Caco-2 (cell line): ENCODE measurements around the gene OTUD5. TPM values are rescaled to one million over a fixed set of nuclear protein-coding genes. Genes with fewer than 3 reads are reported as not detected.

Experiments
- BruUV-seq: library from RNA; stranded (reverse); fragments of 400-500 nt; replicated peaks from 2 replicates; lab custom pipeline; 2021; lab: Mats Ljungman, UMichigan
- CTCF ChIA-PET: fragments of 300-600 bp; sonication (Branson Sonifier 250); formaldehyde crosslinking; loops from one replicate; lab custom pipeline; 2022; ENCODE audit warnings: antibody characterized with exemption; lab: Charles Lee
- POLR2A ChIA-PET: fragments of 300-600 bp; sonication (Branson Sonifier 250); formaldehyde crosslinking; loops from one replicate; lab custom pipeline; 2022; ENCODE audit warnings: antibody characterized with exemption; lab: Charles Lee
- DNase-seq, 2 experiments: peaks; one replicate each; pipeline versions ENCODE4 v3.0.0 to v3.0.0-alpha.2; 2020 to 2022
- H3K27me3 ChIP-seq: replicated peaks from 2 replicates; pipeline ENCODE4 v1.6.0; 2011; ENCODE audit warnings: low read length; ENCODE audit not compliant: control insufficient read depth, insufficient read depth
- H3K36me3 ChIP-seq: 2 replicates; pipeline ENCODE4 v1.5.1; 2011; ENCODE audit warnings: low read length; ENCODE audit not compliant: control insufficient read depth, insufficient read depth
- H3K4me1 ChIP-seq: fragments of 250-450 bp; sonication (Bioruptor Pico); 2 replicates; pipeline ENCODE4 v1.5.1; 2020; ENCODE audit warnings: mild to moderate bottlenecking
- H3K4me3 ChIP-seq: 2 replicates; pipeline ENCODE4 v1.5.1; 2011; ENCODE audit warnings: low read depth, mild to moderate bottlenecking, control low read depth, low read length
- H3K9me3 ChIP-seq: fragments of 250-450 bp; sonication (Bioruptor Pico); 2 replicates; pipeline ENCODE4 v1.5.1; 2020; ENCODE audit warnings: mild to moderate bottlenecking, moderate library complexity
- H3K27ac Mint-ChIP-seq: one replicate; pipeline ENCODE4 v1.8.0; 2022; ENCODE audit warnings: mixed read lengths; ENCODE audit not compliant: unreplicated experiment
- H3K27me3 Mint-ChIP-seq: one replicate; pipeline ENCODE4 v1.8.0; 2022; ENCODE audit warnings: mixed read lengths; ENCODE audit not compliant: insufficient read depth, unreplicated experiment
- H3K36me3 Mint-ChIP-seq: one replicate; pipeline ENCODE4 v1.8.0; 2022; ENCODE audit warnings: mild to moderate bottlenecking, mixed read lengths; ENCODE audit not compliant: insufficient read depth, unreplicated experiment
- H3K4me1 Mint-ChIP-seq: one replicate; pipeline ENCODE4 v1.8.0; 2022; ENCODE audit warnings: low read depth, mixed read lengths; ENCODE audit not compliant: unreplicated experiment
- H3K4me3 Mint-ChIP-seq: one replicate; pipeline ENCODE4 v1.8.0; 2022; ENCODE audit warnings: mild to moderate bottlenecking, moderate library complexity, mixed read lengths; ENCODE audit not compliant: unreplicated experiment
- H3K9me3 Mint-ChIP-seq: one replicate; pipeline ENCODE4 v1.8.0; 2022; ENCODE audit warnings: mixed read lengths; ENCODE audit not compliant: unreplicated experiment
- intact Hi-C: fragments of 100-400 bp; cut with micrococcal nuclease; formaldehyde crosslinking; loops from one replicate; pipeline ENCODE4 v1.10.0; 2022; ENCODE audit not compliant: unreplicated experiment
- total RNA-seq: library from RNA; stranded (reverse); gene quantifications from 2 replicates; pipeline ENCODE4 v1.2.3, GENCODE V29; 2022
- TF ChIP-seq, protein P1 (sequence below), 2 experiments: fragments of 200-600 bp in 1 of 2; IDR thresholded peaks; 1 replicate in 1 of 2; 2 replicates in 1 of 2; pipeline versions ENCODE4 v1.5.1 to v1.8.0; 2011 to 2022; ENCODE audit warnings: antibody characterized with exemption in 1 of 2, control low read depth in 1 of 2, inconsistent platforms in 1 of 2, low read depth in 1 of 2, low read length in 1 of 2, mild to moderate bottlenecking in 1 of 2, moderate library complexity in 1 of 2; ENCODE audit not compliant: insufficient read depth in 1 of 2, severe bottlenecking in 1 of 2, unreplicated experiment in 1 of 2

The OTUD5 gene
- total RNA-seq, 1 experiment from 2014 or later = 40.6 TPM

DNA sequence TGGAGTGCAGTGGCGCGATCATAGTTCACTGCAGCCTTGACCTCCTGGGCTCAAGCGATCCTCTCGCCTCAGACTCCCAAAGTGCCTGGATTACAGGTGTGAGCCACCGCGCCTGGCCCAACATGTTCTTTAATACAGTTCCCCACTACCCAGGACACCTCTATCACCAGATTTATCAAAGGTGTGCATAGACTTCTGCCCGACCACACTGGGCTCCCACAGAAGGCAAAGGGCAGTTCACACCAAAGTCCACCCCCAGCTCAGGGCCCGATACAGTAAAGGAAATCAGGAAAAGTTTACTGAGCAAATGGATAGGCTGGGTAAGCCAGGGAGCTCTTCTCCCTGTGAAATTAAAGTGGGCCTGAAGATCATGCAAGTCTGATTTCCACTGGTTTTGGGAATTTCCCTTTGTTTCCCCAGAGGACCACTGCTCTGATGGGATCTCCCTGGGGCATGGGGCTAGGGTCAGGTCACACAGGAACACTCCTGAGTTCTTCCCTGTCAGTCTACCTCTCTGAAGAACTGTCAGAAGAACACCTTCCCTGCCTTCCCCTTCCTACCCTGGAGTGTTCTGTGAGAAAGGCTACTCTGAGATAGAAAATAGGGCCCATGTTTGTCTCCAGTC lies 20.9 kb downstream of the OTUD5 start:
- Histone ChIP-seq H3K4me3 (no peak overlapping the region), H3K36me3 (no peaks in the 10 kb centered on the region; the same call in 1 of the 2 replicates), H3K4me1 (no peaks in the 10 kb centered on the region), H3K9me3 (no peaks in the 10 kb centered on the region), H3K27me3 (no peaks in the 10 kb centered on the region)
- TF ChIP-seq, protein P1, sequence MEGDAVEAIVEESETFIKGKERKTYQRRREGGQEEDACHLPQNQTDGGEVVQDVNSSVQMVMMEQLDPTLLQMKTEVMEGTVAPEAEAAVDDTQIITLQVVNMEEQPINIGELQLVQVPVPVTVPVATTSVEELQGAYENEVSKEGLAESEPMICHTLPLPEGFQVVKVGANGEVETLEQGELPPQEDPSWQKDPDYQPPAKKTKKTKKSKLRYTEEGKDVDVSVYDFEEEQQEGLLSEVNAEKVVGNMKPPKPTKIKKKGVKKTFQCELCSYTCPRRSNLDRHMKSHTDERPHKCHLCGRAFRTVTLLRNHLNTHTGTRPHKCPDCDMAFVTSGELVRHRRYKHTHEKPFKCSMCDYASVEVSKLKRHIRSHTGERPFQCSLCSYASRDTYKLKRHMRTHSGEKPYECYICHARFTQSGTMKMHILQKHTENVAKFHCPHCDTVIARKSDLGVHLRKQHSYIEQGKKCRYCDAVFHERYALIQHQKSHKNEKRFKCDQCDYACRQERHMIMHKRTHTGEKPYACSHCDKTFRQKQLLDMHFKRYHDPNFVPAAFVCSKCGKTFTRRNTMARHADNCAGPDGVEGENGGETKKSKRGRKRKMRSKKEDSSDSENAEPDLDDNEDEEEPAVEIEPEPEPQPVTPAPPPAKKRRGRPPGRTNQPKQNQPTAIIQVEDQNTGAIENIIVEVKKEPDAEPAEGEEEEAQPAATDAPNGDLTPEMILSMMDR (IDR thresholded peaks at IDR 0.05; ENCODE audit: insufficient read depth in 1 of 2, low read depth in 1 of 2, low read length in 1 of 2, severe bottlenecking in 1 of 2, unreplicated experiment in 1 of 2) = no peak
- no peaks in the 10 kb centered on the region for H3K4me1 Mint-ChIP-seq
- no peak overlapping the region for H3K27ac Mint-ChIP-seq
- no TSS peak for BruUV-seq
- H3K4me3 Mint-ChIP-seq = no peak overlapping the region
- no peaks in the 10 kb centered on the region for H3K9me3 Mint-ChIP-seq
- no peaks in the 10 kb centered on the region for H3K27me3 Mint-ChIP-seq
- intact Hi-C loops = no loop called here
- ChIA-PET CTCF (no interaction called here), POLR2A (no interaction called here)
- H3K36me3 Mint-ChIP-seq = peaks cover 23% of the 10 kb centered on the region
- DNase-seq = no peak

DNA sequence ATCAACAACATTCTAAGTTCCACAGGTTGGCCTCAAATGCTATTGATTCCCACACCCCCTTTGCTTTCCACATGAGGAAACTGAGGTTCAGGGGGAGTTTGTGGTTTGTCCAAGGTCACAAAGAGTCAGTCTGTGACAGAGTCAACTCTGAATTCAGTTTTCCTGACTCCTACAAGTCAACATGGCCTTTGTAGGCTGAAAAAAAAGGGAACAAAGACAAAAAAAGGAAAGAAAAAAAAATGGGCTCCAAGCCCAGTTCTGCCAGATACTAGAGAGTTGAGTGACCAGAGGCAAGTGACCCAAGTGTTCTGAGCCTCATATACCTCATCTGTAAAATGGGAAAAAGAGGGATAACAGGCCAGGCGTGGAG lies 22.1 kb downstream of the OTUD5 start:
- Mint-ChIP-seq H3K36me3 (peaks cover 35% of the 10 kb centered on the region), H3K4me3 (no peak overlapping the region), H3K27me3 (no peaks in the 10 kb centered on the region), H3K27ac (no peak overlapping the region), H3K9me3 (no peaks in the 10 kb centered on the region), H3K4me1 (no peaks in the 10 kb centered on the region)
- TF ChIP-seq, protein P1 (IDR thresholded peaks at IDR 0.05; ENCODE audit: insufficient read depth in 1 of 2, low read depth in 1 of 2, low read length in 1 of 2, severe bottlenecking in 1 of 2, unreplicated experiment in 1 of 2) = no peak
- DNase-seq = no peak
- POLR2A ChIA-PET = no interaction called here
- H3K9me3 ChIP-seq = no peaks in the 10 kb centered on the region
- H3K4me1 ChIP-seq = no peaks in the 10 kb centered on the region
- H3K27me3 ChIP-seq = no peaks in the 10 kb centered on the region
- no TSS peak for BruUV-seq
- CTCF ChIA-PET = no interaction called here
- no peak overlapping the region for H3K4me3 ChIP-seq
- H3K36me3 ChIP-seq = no peaks in the 10 kb centered on the region; the same call in 1 of the 2 replicates
- intact Hi-C loops = no loop called here

- Mint-ChIP-seq H3K27ac (no peak overlapping the region), H3K9me3 (no peaks in the 10 kb centered on the region), H3K4me1 (no peaks in the 10 kb centered on the region), H3K27me3 (no peaks in the 10 kb centered on the region), H3K4me3 (no peak overlapping the region), H3K36me3 (peaks cover 39% of the 10 kb centered on the region)
- Histone ChIP-seq H3K27me3 (no peaks in the 10 kb centered on the region), H3K4me3 (no peak overlapping the region), H3K36me3 (no peaks in the 10 kb centered on the region; the same call in 1 of the 2 replicates), H3K9me3 (no peaks in the 10 kb centered on the region), H3K4me1 (no peaks in the 10 kb centered on the region)
- DNase-seq = no peak
- ChIA-PET POLR2A (no interaction called here), CTCF (no interaction called here)
- TF ChIP-seq, protein P1 (IDR thresholded peaks at IDR 0.05; ENCODE audit: insufficient read depth in 1 of 2, low read depth in 1 of 2, low read length in 1 of 2, severe bottlenecking in 1 of 2, unreplicated experiment in 1 of 2) = no peak
- no TSS peak for BruUV-seq
- intact Hi-C loops = no loop called here
Measured at GRCh38 chrX:48934581-48935300, 22.7 kb downstream of the OTUD5 start.
